ENCODE measurements around the gene A2ML1.

The A2ML1 gene

GRCh38 chr12:8822298-8822697 is at the start of gene A2ML1:
A2ML1 (plus strand) TSS chr12:8822621; CDS start chr12:8822652, 31 bp downstream.
- ATAC-seq = no peak
- TF ChIP-seq CSDC2 (CRISPR knock-in tag; IDR thresholded peaks at IDR 0.05) (no peak), TOX (CRISPR knock-in tag; IDR thresholded peaks at IDR 0.05; ENCODE audit: borderline replicate concordance) (no peak), OSR1 (CRISPR knock-in tag; IDR thresholded peaks at IDR 0.05) (no peak), CSRNP3 (CRISPR knock-in tag; IDR thresholded peaks at IDR 0.05) (no peak), ZC3H10 (CRISPR knock-in tag; IDR thresholded peaks at IDR 0.05) (no peak), ZNF8 (CRISPR knock-in tag; IDR thresholded peaks at IDR 0.05) (no peak), ZNF565 (CRISPR knock-in tag; conservative IDR thresholded peaks at IDR 0.05; ENCODE audit: low read depth) (no peak), ZNF70 (CRISPR knock-in tag; IDR thresholded peaks at IDR 0.05) (no peak), TCF4 (CRISPR knock-in tag; IDR thresholded peaks at IDR 0.05; ENCODE audit: borderline replicate concordance) (no peak), GLIS3 (CRISPR knock-in tag; IDR thresholded peaks at IDR 0.05) (no peak), ZFP3 (CRISPR knock-in tag; IDR thresholded peaks at IDR 0.05) (no peak), ISL1 (CRISPR knock-in tag; IDR thresholded peaks at IDR 0.05) (no peak)

- no peak for ATAC-seq
These were observed 49.0 kb upstream of the A2ML1 start for GRCh38 chr12:8773461-8773860.

GRCh38 chr12:8779281-8779680 is 43.1 kb upstream of the A2ML1 start:
- no peak for ATAC-seq
- no peak for TF ChIP-seq ZNF70 (CRISPR knock-in tag; IDR thresholded peaks at IDR 0.05)
- TF ChIP-seq BACH2 (CRISPR knock-in tag; IDR thresholded peaks at IDR 0.05; ENCODE audit: borderline replicate concordance) = no peak
- no peak for TF ChIP-seq PATZ1 (CRISPR knock-in tag; IDR thresholded peaks at IDR 0.05; ENCODE audit: borderline replicate concordance)
- TF ChIP-seq TCF4 (CRISPR knock-in tag; IDR thresholded peaks at IDR 0.05; ENCODE audit: borderline replicate concordance) = no peak
- no peak for TF ChIP-seq ZNF8 (CRISPR knock-in tag; IDR thresholded peaks at IDR 0.05)
- no peak for TF ChIP-seq ISL1 (CRISPR knock-in tag; IDR thresholded peaks at IDR 0.05)
- no peak for TF ChIP-seq PPARA (CRISPR knock-in tag; IDR thresholded peaks at IDR 0.05; ENCODE audit: borderline replicate concordance)
- TF ChIP-seq SNAI2 (CRISPR knock-in tag; IDR thresholded peaks at IDR 0.05) = no peak
- TF ChIP-seq TOX (CRISPR knock-in tag; IDR thresholded peaks at IDR 0.05; ENCODE audit: borderline replicate concordance) = no peak
- no peak for TF ChIP-seq ZNF565 (CRISPR knock-in tag; conservative IDR thresholded peaks at IDR 0.05; ENCODE audit: low read depth)
- no peak for TF ChIP-seq CSRNP3 (CRISPR knock-in tag; IDR thresholded peaks at IDR 0.05)
- no peak for TF ChIP-seq OSR1 (CRISPR knock-in tag; IDR thresholded peaks at IDR 0.05)
- no peak for TF ChIP-seq ZFP30 (CRISPR knock-in tag; IDR thresholded peaks at IDR 0.05)
- no peak for TF ChIP-seq CSDC2 (CRISPR knock-in tag; IDR thresholded peaks at IDR 0.05)
- no peak for TF ChIP-seq POU6F1 (CRISPR knock-in tag; IDR thresholded peaks at IDR 0.05; ENCODE audit: borderline replicate concordance, low read depth)
- no peak for TF ChIP-seq CREB5 (CRISPR knock-in tag; IDR thresholded peaks at IDR 0.05; ENCODE audit: low read depth)

More at GRCh38 chr12:8773461-8773860, 49.0 kb upstream of the A2ML1 start:
- TF ChIP-seq ZNF565 (CRISPR knock-in tag; conservative IDR thresholded peaks at IDR 0.05; ENCODE audit: low read depth) (no peak), ZNF70 (CRISPR knock-in tag; IDR thresholded peaks at IDR 0.05) (no peak), GLIS3 (CRISPR knock-in tag; IDR thresholded peaks at IDR 0.05) (no peak), SNAI2 (CRISPR knock-in tag; IDR thresholded peaks at IDR 0.05) (no peak), TOX (CRISPR knock-in tag; IDR thresholded peaks at IDR 0.05; ENCODE audit: borderline replicate concordance) (no peak), ZC3H10 (CRISPR knock-in tag; IDR thresholded peaks at IDR 0.05) (no peak), CSDC2 (CRISPR knock-in tag; IDR thresholded peaks at IDR 0.05) (no peak), CREB5 (CRISPR knock-in tag; IDR thresholded peaks at IDR 0.05; ENCODE audit: low read depth) (no peak), ARNTL (CRISPR knock-in tag; IDR thresholded peaks at IDR 0.05; ENCODE audit: borderline replicate concordance, low read depth) (no peak), POU6F1 (CRISPR knock-in tag; IDR thresholded peaks at IDR 0.05; ENCODE audit: borderline replicate concordance, low read depth) (no peak), ZNF8 (CRISPR knock-in tag; IDR thresholded peaks at IDR 0.05) (no peak)

Measured in SK-N-SH treated with all-trans-retinoic acid at 6 μM for 48 hours (cell line).